Activated naive CD4-positive, alpha-beta T cell treated with anti-CD3 and anti-CD28 coated beads, Interleukin-2, amount 50 U/mL, for 16 hours (primary cell): ENCODE data around the gene CUBN.

Experiments used
- DNase-seq: peaks from one replicate; pipeline ENCODE4 v3.0.0-alpha.2; 2020

CUBN gene

GRCh38 chr10:16984242-16984641 lies 145.4 kb downstream of the CUBN start:
- no peak for DNase-seq

DNA sequence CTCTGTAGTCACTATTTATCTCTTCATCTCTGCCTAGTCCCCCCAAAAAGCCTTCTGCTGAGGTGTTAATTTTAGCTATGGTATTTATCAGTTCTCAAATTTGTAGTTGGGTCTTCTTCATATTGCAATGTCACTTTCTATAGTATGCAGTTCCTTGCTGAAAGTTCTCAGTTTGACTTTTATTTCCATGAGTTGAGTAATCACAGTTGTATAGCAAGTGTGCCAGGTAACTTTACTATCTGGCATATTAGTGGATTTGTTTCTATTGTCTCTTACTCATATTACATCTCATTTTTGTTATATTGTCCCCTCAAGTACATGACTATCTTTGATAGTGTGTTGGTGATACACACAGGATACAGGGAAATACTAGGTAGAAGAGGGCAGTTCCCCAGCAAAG lies 152.8 kb downstream of the CUBN start:
- DNase-seq, result no peak

DNA sequence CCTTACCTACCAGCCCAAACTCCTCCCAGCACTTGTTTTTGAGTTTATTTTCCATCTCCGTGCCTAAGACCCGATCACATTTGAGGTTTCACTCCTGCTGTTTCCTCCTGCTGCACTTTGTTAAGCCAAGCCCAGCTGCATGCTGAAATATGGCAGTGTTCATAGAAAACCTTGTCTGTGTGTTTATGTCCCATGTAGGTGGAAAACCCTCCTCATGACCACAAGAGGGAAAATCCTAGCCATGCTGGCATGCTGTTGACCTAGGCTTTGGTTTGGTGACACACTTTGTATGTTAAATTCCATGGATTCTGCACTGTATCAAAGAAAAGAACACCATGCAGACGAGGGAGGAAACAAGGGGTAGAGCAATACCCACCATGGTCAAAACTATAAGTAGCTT lies 154.4 kb downstream of the CUBN start:
- no peak for DNase-seq

DNA sequence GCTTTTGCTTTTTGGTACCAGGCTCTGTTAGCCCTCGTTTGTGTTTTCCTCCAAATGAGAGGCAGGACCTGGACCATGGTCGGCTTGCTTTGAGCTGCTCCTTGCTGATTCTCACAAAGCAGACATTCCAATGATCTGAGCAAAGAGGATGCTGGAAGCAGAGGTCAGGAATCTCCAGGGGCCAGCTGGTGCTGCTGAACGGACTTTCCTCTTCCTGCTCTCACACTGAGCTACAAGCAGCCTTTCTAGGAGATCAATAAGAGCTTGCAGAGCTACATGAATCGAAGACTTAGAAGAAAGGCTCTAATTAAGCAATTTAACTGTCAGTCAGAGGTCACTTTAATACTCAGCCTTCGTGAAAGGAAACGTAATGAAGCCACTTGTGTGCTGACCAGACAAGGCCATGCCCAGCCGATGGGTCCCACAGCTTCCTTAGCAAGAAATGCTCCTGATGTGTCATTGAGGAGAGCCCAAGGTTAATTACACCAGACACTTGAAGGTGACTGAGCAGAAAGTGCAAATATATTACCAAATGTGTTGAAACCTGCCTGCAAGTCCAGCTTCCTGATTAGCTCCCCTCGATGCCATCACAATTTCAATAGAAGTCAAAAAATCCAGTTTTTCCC lies 161.1 kb downstream of the CUBN start:
- DNase-seq, result no peak

GRCh38 chr10:16967866-16968415 lies 161.7 kb downstream of the CUBN start:
- DNase-seq, result no peak

- DNase-seq, result no peak
Observed at GRCh38 chr10:16966991-16967865, 162.4 kb downstream of the CUBN start.

DNA sequence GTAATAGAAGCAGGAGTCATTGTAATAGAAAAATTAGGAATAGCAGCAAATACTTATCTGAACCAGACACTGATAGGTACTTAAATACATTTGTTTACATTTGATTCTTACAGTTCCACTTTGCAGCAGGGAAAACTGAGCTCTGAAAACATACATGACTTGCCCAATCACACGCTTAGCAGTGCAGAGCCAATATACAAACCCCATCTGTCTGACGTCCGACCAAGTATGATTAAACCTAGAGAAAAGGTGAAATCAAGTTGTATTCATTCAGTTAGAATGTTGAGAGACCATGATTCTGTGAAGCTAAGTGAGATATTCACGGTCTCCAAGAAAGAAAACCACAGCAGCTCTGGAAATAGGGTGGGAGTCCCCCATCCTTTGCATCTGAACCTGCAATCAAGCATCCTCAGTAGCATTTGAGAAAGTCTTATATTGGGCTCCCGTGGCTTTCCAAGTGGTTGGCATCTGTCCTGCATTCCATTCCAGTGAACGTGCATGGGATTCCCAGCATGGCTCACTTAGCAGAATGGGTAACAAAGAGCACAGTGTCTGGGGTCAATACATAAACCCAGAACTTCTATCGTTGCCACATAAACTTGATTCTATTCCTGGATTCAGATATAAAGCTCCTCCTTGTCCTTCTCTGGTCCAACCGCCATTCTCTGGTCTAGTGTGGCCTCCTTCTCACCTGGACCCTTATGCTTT lies 163.7 kb downstream of the CUBN start:
- no peak for DNase-seq

- DNase-seq, result no peak
Observed at GRCh38 chr10:16965344-16965616, 164.3 kb downstream of the CUBN start.

DNA sequence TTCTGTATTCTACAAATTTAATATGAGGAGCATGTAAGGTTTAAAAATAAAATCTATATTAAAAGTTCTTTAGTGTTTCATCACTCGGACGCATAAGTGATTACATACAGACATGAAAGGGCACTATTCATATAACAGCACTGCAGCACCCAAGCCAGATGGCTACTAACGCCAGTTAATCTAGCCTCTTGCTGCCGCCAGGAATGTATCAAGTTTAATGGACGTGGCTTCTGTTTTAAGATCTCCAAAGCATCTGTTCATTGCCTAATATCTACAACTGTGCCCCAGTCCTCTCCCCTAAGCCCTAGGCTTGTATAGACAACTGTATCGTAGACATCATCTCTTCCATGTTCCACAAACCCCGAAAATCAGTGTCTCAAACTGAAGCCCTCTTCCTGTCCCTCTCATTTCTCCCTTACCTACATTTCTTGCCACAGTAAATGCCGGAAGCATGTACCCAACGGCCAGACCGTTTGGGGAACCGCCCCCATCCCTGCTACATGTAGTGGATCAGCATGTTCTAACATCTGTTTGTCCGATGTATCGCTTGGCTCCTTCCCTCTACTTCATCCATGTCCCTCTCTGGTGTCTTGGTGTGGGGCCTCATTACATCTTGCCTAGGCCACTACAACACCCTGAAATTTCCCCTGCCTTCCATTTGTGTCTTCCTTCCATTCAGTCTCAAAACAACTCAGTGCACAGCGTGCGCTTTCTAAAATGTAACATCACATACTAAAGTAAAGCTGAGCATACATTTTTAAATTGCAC lies 164.9 kb downstream of the CUBN start:
- no peak for DNase-seq

GRCh38 chr10:16960551-16960950 lies 169.1 kb downstream of the CUBN start:
- no peak for DNase-seq

DNA sequence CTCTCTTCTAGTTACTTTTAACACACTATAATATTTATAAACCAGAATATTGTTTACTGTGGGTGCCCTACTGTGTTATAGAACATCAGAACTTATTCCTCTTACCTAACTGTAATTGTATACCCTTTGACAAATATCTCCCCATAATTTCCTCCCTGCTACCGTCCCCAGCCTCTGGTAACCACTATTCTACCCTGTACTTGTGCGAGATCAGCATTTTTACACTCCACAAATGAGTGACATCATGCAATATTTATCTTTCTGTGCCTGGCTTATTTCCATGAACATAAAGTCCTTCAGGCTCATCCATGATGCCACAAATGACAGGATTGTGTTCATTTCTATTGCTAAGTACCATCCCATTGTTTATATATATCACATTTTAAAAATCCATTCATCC lies 172.6 kb downstream of the CUBN start:
- DNase-seq, result no peak

- no peak for DNase-seq
Observed at GRCh38 chr10:16954280-16955030, 175.2 kb downstream of the CUBN start.

- DNase-seq, result no peak
Observed at GRCh38 chr10:16953270-16953669, 176.3 kb downstream of the CUBN start.

DNA sequence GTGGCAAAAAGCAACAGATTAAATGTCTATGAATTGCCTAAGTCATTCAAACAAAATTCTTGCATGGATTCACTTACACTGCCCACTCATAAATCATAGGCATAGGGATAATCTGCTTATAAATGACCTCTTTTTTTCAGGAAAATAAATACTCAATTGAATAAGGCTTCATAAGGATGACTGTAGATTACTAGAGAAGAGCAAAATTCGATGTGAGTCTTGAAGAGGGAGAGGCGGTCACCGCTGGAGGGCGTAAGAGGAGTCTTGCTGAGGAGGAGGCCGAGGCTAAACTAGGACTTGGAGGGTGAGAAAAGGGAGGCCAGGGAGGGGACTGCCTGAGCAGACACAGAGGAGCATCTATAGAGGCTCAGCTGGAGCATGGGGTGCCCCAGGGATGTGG lies 177.0 kb downstream of the CUBN start:
- no peak for DNase-seq

DNA sequence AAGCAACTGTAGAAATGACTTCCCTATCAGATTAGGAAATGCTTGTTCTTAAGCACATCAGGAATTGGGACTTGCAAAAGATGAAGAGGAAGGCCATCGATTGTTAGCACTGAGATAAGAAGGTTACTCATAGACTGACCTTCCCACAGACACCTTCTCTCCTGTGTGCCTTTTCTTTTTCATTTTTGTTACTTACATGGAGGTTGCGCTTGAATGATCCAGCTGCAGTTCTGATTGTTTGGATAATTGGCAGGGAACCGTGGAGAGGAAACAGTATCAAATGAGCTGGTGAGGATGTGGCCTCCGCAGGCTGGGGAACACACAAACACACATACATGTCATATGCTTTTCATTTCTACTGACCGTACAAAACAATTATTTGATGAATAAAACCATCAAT lies 177.5 kb downstream of the CUBN start:
- no peak for DNase-seq

DNA sequence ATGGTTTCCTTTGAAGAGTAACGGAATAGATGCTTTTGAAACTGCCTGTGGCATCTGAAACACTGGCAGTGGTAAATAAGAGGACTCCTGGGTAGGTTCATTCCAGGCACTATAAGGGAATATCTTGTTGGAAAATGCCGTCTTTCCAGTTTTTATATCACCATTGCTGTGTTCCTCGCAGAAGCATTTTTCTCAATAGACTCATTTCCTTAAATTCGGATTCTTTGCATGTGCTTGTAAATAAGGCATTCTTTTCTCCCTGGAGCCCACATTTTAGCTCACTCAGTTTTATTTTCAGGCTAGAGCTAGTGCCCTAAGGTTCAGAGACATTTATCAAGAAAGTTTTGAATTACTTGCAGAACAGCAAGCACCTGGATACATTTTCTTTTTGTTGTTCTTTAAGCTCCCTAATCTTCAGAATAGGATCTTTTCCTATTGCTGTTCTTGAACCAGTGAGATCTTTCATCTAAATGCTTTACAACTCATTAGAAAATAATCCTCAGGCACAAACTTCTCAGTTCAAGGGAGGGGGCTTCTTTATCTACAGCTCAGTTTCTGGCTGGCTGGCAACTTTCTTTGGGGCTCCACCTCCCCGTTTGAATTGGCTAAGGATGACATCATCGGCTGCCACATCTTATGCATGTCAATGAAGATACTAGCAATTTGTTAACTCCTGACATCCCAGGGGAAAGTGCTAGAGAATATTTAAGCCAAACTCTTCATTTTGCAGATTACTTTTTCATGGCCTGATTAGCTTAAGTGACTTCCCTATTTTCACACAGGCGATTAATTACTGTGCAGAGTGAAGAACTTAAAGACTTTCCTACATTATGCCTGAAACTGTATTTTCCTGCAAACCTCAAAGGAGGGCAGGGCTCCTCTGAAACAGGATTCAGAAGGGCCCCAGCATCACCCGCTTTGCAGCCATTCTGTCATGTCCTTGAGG lies 178.7 kb downstream of the CUBN start:
- DNase-seq, result peak; percentile 25

DNA sequence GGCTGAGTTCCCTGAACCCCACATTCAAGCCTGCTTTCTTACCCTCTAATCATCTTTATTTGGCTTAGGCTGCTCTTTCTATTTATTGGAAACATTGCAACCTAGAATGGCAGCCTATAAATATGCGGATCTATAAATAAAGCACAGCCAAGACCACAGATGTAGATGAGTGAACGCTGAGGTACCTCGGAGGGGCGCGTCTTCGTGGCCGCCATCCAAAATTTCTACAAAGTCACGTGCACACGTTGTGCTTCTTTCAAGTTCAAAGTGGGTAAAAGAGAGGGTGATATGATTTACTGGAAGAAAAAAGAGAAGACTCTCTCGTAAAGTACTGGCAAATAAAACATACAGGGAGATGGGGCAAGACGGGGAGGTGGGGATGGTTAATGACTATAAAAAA lies 179.8 kb downstream of the CUBN start:
- no peak for DNase-seq

DNA sequence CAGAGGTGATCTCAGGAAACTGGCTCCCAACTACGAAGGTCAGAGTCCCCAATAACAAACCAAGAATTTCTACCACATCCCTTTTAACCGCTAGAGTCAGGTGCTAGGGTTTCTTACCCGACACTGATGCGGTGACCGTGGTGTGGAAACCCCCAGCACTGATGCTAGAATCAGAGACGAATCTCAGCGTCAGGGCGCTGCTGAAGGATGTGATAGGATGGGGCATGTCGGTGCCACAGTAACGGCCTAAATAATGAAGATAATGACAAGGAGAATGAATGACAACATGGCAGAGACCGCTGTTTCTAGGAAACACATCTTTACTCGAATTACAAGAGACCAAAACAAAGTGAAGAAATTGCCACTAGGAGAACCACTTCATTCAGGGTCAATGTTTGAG lies 181.2 kb downstream of the CUBN start:
- DNase-seq, result no peak

DNA sequence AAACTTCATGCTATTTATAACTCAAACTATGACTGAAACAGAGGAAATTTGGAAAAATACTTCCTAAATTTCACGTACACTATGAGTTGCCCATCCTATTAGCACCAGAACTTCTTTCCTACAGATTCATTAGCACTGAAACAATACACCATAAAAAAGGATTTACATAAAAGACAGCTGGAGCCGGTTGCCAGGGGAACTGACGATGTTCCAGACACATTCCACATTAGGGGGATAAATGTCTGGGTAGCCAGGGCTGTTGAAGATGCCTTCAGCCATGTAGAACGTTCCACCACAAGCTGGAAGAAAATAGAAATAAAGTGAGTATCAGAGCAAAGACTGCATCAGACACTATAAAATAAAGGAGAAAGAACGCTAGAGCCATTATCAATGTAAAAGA lies 182.5 kb downstream of the CUBN start:
- DNase-seq, result no peak

DNA sequence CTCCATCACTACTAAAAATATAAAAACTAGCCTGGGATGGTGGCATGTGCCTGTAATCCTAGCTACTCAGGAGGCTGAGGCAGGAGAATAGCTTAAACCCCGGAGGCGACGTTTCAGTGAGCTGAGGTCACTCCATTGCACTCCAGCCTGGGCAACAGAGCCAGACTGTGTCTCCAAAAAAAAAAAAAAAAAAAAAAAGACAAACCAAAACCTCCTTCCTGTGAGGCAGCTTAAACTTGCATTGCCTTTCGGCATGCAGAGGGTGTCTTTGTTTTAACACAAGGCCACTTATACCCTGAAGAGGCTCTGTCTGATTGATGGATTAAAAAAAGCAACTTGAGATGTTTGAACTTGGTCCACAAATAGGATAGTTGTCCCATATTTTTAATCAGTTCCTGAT lies 184.0 kb downstream of the CUBN start:
- no peak for DNase-seq

DNA sequence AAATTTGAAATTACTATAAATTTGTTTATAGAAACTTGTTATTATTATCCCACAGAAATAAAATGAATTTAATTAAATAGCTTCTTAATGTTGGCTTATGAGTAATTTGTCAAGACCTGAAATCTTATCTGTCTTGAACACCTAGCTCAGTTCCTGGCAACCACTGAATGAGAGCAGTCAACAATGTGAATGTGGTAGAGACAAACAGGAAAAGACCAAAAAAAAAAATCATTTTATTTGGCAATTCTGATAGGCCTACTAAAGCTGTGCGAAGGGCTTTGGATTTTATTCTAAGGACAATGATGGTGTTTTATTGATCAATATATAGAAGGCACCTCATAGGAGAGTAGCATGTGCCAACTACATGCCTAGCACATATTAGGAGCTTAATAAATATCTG lies 184.6 kb downstream of the CUBN start:
- no peak for DNase-seq
